ENCODE data around the gene SYNCRIP. TPM values are rescaled to one million over a fixed set of nuclear protein-coding genes. Genes with fewer than 3 reads are reported as not detected.

Gene SYNCRIP
- total RNA-seq, 5 donors from 2014 or later (not counting 1 experiment from before 2014, with no cell fraction given), result 73.5 to 85.1 (median 80.5) TPM

DNA sequence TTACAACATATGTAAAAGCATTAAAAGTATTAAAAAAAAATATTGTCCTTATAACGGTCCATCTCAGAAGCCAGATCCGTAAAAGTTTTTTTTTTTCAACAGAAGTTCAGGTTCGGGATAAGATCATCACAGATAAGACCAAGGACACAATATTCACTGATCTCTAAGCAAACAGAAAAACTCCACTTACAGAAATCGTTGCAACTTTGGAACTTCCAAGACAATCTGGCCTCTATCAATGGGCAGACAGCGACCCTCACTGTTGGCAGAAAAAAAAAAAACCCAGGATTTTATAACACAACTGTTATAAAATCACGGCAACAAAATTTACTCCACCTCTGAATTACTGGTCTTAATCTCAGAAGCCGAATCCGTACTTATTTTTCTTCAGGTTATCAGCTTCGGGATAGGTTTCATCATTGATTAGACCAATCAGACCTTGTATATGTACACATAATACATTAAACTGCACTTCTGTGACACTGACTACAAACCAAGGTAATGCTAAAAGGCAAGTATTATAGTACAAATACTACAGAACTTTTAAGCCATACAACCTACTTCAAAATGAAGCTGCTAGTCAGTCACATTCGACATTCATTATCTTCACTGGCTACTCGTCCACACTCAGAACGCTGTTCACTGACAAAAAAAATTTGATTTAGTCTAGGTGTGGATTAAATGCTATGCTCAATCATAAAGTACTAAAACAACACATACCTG lies 34.7 kb upstream of the SYNCRIP start:
- 0% methylated on average over 7 of the region's 12 CpGs for WGBS (ENCODE audit: insufficient coverage)
- H3K36me3 Mint-ChIP-seq, result peaks cover 54% of the 10 kb centered on the region
- POLR2A ChIA-PET, result interaction anchor here (0.6 to 5.8 kb wide), 26 partner anchors 7 to 1818 kb away, joined by 3 to 441 read pairs (median 6); partner anchors contain the start of genes SNX14 (in 2 of the 2), SYNCRIP (in 2 of the 2), CFAP206 (in 1 of the 2) and CYB5R4 (in 1 of the 2)

DNA sequence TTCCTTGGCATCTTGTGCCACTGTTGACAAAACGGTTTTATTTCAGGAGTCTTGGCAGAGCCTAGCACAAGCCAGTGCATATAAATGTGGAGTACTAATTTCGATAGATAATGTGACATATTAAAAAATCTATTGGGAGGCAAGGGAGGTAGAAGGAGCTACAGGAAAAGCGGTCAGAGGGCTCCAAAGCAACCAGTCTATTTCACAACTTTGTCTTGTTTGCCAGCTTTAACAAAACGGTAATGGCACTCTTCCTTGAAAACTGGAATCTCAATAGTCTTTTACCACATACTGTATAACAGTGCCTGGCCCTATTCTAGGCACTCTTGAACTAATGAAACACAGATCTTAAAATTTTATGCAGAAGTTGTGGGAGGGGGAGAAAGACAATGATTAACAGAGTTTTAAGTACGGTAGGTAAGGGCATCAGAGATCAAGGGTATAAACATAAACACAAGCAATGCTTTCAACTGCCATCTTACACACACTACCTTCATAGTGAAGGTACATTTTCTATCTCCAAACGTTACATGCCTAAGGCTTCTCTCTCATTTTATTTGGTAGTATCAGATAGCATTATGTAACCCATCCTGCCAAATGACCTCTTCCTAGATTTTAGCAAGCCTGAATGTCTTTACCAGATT lies 33.5 kb upstream of the SYNCRIP start:
- Mint-ChIP-seq H3K27ac (peak overlapping the region; percentile 98), H3K4me3 (peak overlapping the region; percentile 99 to 100 (median 100)), H3K27me3 (no peaks in the 10 kb centered on the region), H3K36me3 (peaks cover 58% of the 10 kb centered on the region), H3K4me1 (peaks cover 61 to 64% (median 63%) of the 10 kb centered on the region in 3 donors), H3K9me3 (no peaks in the 10 kb centered on the region)
- ATAC-seq (replicated peaks in 1 of 4) (no peak), DNase-seq (no peak)
- Histone ChIP-seq H3K27ac (ENCODE audit: low read length) (peak overlapping the region; percentile 2), H3K27me3 (replicated peaks in 1 of 2; ENCODE audit: control insufficient read depth in 2 of 2, extremely low read depth in 1 of 2, insufficient read depth in 2 of 2, low read length in 1 of 2) (no peaks in the 10 kb centered on the region), H3K36me3 (ENCODE audit: control insufficient read depth in 2 of 2, extremely low read depth in 1 of 2, insufficient read depth in 1 of 2, low read length in 1 of 2) (peaks cover 0 to 17% of the 10 kb centered on the region in 2 donors), H3K4me1 (ENCODE audit: control insufficient read depth in 1 of 2, extremely low read depth in 1 of 2, insufficient read depth in 2 of 2, low read length in 2 of 2) (peaks cover 14 to 32% of the 10 kb centered on the region in 2 experiments), H3K4me3 (ENCODE audit: control insufficient read depth in 1 of 2, extremely low read depth in 1 of 2, low read length in 1 of 2) (peak overlapping the region in 1 of 2 donors; percentile 89), H3K9me3 (no peaks in the 10 kb centered on the region)
- WGBS (ENCODE audit: insufficient coverage), result 25% methylated on average over 3 of the region's 6 CpGs
- ChIA-PET CTCF (interaction anchor here (2.1 to 4.2 kb wide), 2 partner anchors 31 to 33 kb away, joined by 7 to 65 read pairs; partner anchors contain the start of gene SYNCRIP (in 1 of the 2)), POLR2A (interaction anchor here (0.5 to 5.8 kb wide), 10 partner anchors 10 to 1481 kb away, joined by 3 to 441 read pairs (median 4); partner anchors contain the start of genes SYNCRIP (in 2 of the 2) and SNX14 (in 1 of the 2))

More for the DNA sequence above, 34.7 kb upstream of the SYNCRIP start:
- H3K27me3 Mint-ChIP-seq, result no peaks in the 10 kb centered on the region
- Histone ChIP-seq H3K36me3 (ENCODE audit: control insufficient read depth in 2 of 2, extremely low read depth in 1 of 2, insufficient read depth in 1 of 2, low read length in 1 of 2) (peaks cover 0 to 17% of the 10 kb centered on the region in 2 donors), H3K9me3 (no peaks in the 10 kb centered on the region), H3K4me1 (ENCODE audit: control insufficient read depth in 1 of 2, extremely low read depth in 1 of 2, insufficient read depth in 2 of 2, low read length in 2 of 2) (peaks cover 14 to 32% of the 10 kb centered on the region in 2 experiments), H3K27ac (ENCODE audit: low read length) (peak overlapping the region; percentile 89), H3K4me3 (ENCODE audit: control insufficient read depth in 1 of 2, extremely low read depth in 1 of 2, low read length in 1 of 2) (peak overlapping the region; percentile 77 to 89), H3K27me3 (replicated peaks in 1 of 2; ENCODE audit: control insufficient read depth in 2 of 2, extremely low read depth in 1 of 2, insufficient read depth in 2 of 2, low read length in 1 of 2) (no peaks in the 10 kb centered on the region)
- H3K9me3 Mint-ChIP-seq, result no peaks in the 10 kb centered on the region
- DNase-seq, result peak in 1 of 35 experiments; percentile 32
- H3K27ac Mint-ChIP-seq, result peak overlapping the region; percentile 98
- peaks cover 56 to 63% (median 61%) of the 10 kb centered on the region in 3 donors for H3K4me1 Mint-ChIP-seq
- H3K4me3 Mint-ChIP-seq, result peak overlapping the region; percentile 99 to 100 (median 100)
- CTCF ChIA-PET, result interaction anchor here (0.8 to 4.2 kb wide), 9 partner anchors 7 to 84 kb away, joined by 3 to 65 read pairs (median 10); partner anchors contain the start of genes SNX14 (in 2 of the 2) and SYNCRIP (in 1 of the 2)
- no peak for ATAC-seq (replicated peaks in 1 of 4)

DNA sequence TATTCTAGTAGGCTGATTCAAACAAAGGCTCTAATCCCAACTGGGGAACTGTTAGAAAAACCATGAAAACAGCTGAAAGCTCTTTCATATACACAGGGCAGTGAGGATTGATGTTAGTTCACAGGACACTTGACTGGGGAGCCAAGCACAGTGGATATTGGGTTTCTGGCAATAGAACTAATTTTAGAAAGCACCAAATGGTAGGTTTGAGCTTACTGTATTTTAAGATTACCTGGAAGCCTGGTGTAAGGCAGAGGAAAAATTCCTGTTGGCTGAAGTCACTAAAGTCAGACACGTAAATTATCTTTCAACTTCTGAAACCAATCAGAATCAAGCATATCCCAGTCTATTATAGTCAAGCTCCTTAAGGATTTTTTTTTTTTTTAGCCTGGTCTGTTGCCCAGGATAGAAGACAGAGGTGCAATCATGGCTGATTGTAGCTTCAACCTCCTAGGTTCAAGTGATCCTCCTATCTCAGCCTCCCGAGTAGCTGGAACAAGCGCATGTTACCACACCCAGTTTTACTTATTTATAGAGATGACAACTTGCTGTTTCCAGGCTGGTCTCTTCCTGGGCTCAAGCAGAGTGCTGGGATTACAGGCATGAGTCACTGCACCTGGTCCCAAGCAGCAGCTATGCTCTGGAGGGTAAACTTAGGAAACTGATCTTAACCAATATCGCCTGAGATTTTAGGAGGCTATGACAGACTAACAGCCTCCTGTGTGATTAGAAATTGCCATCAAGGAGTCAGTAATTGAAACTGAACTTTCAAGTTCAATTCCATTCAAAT lies 32.5 kb upstream of the SYNCRIP start:
- DNase-seq (no peak), ATAC-seq (replicated peaks in 1 of 4) (no peak)
- peaks cover 68 to 71% (median 71%) of the 10 kb centered on the region in 3 donors for H3K4me1 Mint-ChIP-seq
- peak overlapping the region; percentile 2 for H3K27ac ChIP-seq (ENCODE audit: low read length)
- peak overlapping the region; percentile 60 to 98 for H3K27ac Mint-ChIP-seq
- H3K4me3 ChIP-seq (ENCODE audit: control insufficient read depth in 1 of 2, extremely low read depth in 1 of 2, low read length in 1 of 2), result no peak overlapping the region
- CTCF ChIA-PET, result interaction anchor here (0.6 to 4.2 kb wide), 3 partner anchors 8 to 35 kb away, joined by 3 to 65 read pairs (median 3); partner anchors contain the start of gene SYNCRIP (in 1 of the 2)
- no peaks in the 10 kb centered on the region for H3K9me3 ChIP-seq
- H3K27me3 ChIP-seq (replicated peaks in 1 of 2; ENCODE audit: control insufficient read depth in 2 of 2, extremely low read depth in 1 of 2, insufficient read depth in 2 of 2, low read length in 1 of 2), result no peaks in the 10 kb centered on the region
- peaks cover 58% of the 10 kb centered on the region for H3K36me3 Mint-ChIP-seq
- no peaks in the 10 kb centered on the region for H3K27me3 Mint-ChIP-seq
- H3K9me3 Mint-ChIP-seq, result no peaks in the 10 kb centered on the region
- H3K4me1 ChIP-seq (ENCODE audit: control insufficient read depth in 1 of 2, extremely low read depth in 1 of 2, insufficient read depth in 2 of 2, low read length in 2 of 2), result peaks cover 19 to 32% of the 10 kb centered on the region in 2 experiments
- H3K36me3 ChIP-seq (ENCODE audit: control insufficient read depth in 2 of 2, extremely low read depth in 1 of 2, insufficient read depth in 1 of 2, low read length in 1 of 2), result peaks cover 0 to 17% of the 10 kb centered on the region in 2 donors
- WGBS (ENCODE audit: insufficient coverage), result no CpG with 5 or more reads among the region's 4 CpGs
- POLR2A ChIA-PET, result interaction anchor here (0.5 to 5.8 kb wide), 7 partner anchors 14 to 1486 kb away, joined by 3 to 441 read pairs (median 5); partner anchors contain the start of gene SYNCRIP (in 2 of the 2)
- H3K4me3 Mint-ChIP-seq, result peak overlapping the region; percentile 99 to 100 (median 100)

DNA sequence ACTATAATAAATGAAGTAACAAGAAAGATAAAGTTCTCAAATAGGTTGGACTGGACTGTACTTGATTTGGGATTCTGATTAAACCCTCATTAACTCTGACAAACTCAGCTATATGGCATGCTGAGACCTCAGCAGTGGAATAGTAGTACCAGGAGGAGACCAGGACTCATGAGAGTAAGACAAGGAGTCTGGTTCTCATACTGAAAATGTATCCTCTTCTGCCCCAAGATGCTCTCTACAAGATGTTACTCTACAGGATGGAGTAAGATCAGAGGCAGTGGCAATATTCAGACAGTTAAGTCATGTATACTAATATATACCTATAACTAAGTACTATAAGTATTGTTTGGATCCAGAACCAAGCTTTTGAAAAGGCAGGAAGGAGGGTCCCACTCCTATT lies 31.9 kb upstream of the SYNCRIP start:
- Mint-ChIP-seq H3K36me3 (peaks cover 58% of the 10 kb centered on the region), H3K27me3 (no peaks in the 10 kb centered on the region), H3K4me1 (peaks cover 70 to 77% (median 73%) of the 10 kb centered on the region in 3 donors), H3K9me3 (no peaks in the 10 kb centered on the region), H3K4me3 (peak overlapping the region; percentile 28 to 100 (median 100)), H3K27ac (peak overlapping the region; percentile 23 to 98)
- CTCF ChIA-PET, result interaction anchor here (0.6 to 1.1 kb wide), 2 partner anchors 7 to 34 kb away, joined by 3 read pairs; no protein-coding TSS in a partner anchor
- ATAC-seq (replicated peaks in 1 of 4) (no peak), DNase-seq (no peak)
- POLR2A ChIA-PET, result interaction anchor here (0.5 to 5.8 kb wide), 5 partner anchors 32 to 1487 kb away, joined by 3 to 441 read pairs (median 5); partner anchors contain the start of gene SYNCRIP (in 2 of the 2)
- H3K9me3 ChIP-seq, result no peaks in the 10 kb centered on the region
- H3K4me3 ChIP-seq (ENCODE audit: control insufficient read depth in 1 of 2, extremely low read depth in 1 of 2, low read length in 1 of 2), result no peak overlapping the region
- no peaks in the 10 kb centered on the region for H3K27me3 ChIP-seq (replicated peaks in 1 of 2; ENCODE audit: control insufficient read depth in 2 of 2, extremely low read depth in 1 of 2, insufficient read depth in 2 of 2, low read length in 1 of 2)
- peaks cover 25 to 32% of the 10 kb centered on the region in 2 experiments for H3K4me1 ChIP-seq (ENCODE audit: control insufficient read depth in 1 of 2, extremely low read depth in 1 of 2, insufficient read depth in 2 of 2, low read length in 2 of 2)
- peaks cover 0 to 17% of the 10 kb centered on the region in 2 donors for H3K36me3 ChIP-seq (ENCODE audit: control insufficient read depth in 2 of 2, extremely low read depth in 1 of 2, insufficient read depth in 1 of 2, low read length in 1 of 2)
- no peak overlapping the region for H3K27ac ChIP-seq (ENCODE audit: low read length)

DNA sequence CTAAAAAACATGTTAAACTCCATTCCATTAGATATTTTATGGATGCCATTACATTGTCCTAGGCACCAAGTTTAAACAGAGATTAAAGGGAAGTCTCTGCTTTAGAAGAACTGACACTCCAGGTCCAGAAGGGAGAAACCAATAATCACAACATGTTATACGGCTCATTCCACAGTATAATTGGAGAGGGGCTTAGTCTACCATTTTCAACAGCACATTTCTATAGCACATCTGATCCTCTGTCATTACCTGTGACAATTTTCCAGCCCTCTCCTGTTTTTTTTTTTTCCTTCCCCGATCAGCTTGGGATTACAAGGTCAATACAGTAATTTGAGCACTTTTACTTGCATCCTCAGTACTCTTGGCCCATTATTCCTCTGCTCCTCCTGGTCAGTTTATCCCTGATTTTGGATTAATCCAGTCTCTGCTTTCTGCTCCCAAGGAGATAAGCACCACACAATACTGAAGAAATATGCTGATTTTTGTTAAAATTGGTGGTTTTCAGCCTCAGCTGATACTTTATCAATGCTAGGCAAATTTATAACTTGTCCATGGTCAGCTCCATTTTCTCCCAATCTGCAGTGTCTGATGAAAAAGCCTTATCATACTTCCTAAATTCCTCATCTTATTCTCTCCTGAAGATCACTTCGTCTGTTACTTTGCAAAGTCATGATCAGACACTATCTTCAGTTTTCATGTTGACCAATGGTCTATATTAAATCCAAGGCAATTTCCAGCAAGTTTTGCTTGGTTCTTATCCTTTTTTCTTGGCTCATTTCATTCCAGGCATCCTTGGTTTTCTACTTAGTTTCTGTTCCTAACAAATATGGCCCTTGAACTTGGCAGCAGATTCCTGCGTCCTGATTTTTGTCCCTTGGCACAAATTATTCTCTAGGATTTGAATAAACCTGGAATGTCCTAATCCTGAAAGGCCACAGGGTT lies 30.8 kb upstream of the SYNCRIP start:
- no peaks in the 10 kb centered on the region for H3K9me3 ChIP-seq
- Mint-ChIP-seq H3K36me3 (peaks cover 58% of the 10 kb centered on the region), H3K4me3 (peak overlapping the region in 1 of 3 donors; percentile 12), H3K27ac (peak overlapping the region; percentile 29 to 98), H3K4me1 (peaks cover 77 to 85% (median 78%) of the 10 kb centered on the region in 3 donors), H3K9me3 (no peaks in the 10 kb centered on the region), H3K27me3 (no peaks in the 10 kb centered on the region)
- no peak overlapping the region for H3K4me3 ChIP-seq (ENCODE audit: control insufficient read depth in 1 of 2, extremely low read depth in 1 of 2, low read length in 1 of 2)
- ChIA-PET CTCF (no interaction called here), POLR2A (interaction anchor here in 1 of 2 donors (0.6 to 1.7 kb wide), 4 partner anchors 21 to 35 kb away, joined by 3 to 7 read pairs (median 5); no protein-coding TSS in a partner anchor)
- peak overlapping the region; percentile 13 for H3K27ac ChIP-seq (ENCODE audit: low read length)
- no peak for DNase-seq
- 84% methylated on average over 3 of the region's 4 CpGs for WGBS (ENCODE audit: insufficient coverage)
- H3K27me3 ChIP-seq (replicated peaks in 1 of 2; ENCODE audit: control insufficient read depth in 2 of 2, extremely low read depth in 1 of 2, insufficient read depth in 2 of 2, low read length in 1 of 2), result no peaks in the 10 kb centered on the region
- no peak for ATAC-seq (replicated peaks in 1 of 4)
- H3K36me3 ChIP-seq (ENCODE audit: control insufficient read depth in 2 of 2, extremely low read depth in 1 of 2, insufficient read depth in 1 of 2, low read length in 1 of 2), result peaks cover 0 to 17% of the 10 kb centered on the region in 2 donors
- peaks cover 25 to 36% of the 10 kb centered on the region in 2 experiments for H3K4me1 ChIP-seq (ENCODE audit: control insufficient read depth in 1 of 2, extremely low read depth in 1 of 2, insufficient read depth in 2 of 2, low read length in 2 of 2)
